AG09309 (cell line): ENCODE measurements around the gene ATF1.

ENCODE experiments used
- DNase-seq: peaks from one replicate; pipeline ENCODE4 v3.0.0-alpha.2; 2010; ENCODE audit warnings: low read depth
- H3K4me3 ChIP-seq: 2 replicates; pipeline ENCODE4 v1.5.1; 2011; ENCODE audit warnings: mild to moderate bottlenecking, low read depth, low read length, moderate library complexity; ENCODE audit not compliant: control insufficient read depth
- TF ChIP-seq, protein P1 (sequence below): IDR thresholded peaks from 2 replicates; pipeline ENCODE4 v1.5.1; 2011; ENCODE audit warnings: mild to moderate bottlenecking, low read depth, low read length, inconsistent platforms; ENCODE audit not compliant: insufficient read depth, control insufficient read depth; ENCODE audit errors: missing control alignments

The ATF1 gene

GRCh38 chr12:50778663-50779590 lies 15.0 kb downstream of the ATF1 start:
- H3K4me3 ChIP-seq = no peak overlapping the region
- TF ChIP-seq, protein P1, sequence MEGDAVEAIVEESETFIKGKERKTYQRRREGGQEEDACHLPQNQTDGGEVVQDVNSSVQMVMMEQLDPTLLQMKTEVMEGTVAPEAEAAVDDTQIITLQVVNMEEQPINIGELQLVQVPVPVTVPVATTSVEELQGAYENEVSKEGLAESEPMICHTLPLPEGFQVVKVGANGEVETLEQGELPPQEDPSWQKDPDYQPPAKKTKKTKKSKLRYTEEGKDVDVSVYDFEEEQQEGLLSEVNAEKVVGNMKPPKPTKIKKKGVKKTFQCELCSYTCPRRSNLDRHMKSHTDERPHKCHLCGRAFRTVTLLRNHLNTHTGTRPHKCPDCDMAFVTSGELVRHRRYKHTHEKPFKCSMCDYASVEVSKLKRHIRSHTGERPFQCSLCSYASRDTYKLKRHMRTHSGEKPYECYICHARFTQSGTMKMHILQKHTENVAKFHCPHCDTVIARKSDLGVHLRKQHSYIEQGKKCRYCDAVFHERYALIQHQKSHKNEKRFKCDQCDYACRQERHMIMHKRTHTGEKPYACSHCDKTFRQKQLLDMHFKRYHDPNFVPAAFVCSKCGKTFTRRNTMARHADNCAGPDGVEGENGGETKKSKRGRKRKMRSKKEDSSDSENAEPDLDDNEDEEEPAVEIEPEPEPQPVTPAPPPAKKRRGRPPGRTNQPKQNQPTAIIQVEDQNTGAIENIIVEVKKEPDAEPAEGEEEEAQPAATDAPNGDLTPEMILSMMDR = no peak
- DNase-seq = no peak

GRCh38 chr12:50780013-50780412 lies 16.1 kb downstream of the ATF1 start:
- no peak for DNase-seq
- TF ChIP-seq, protein P1 = no peak
- no peak overlapping the region for H3K4me3 ChIP-seq

DNA sequence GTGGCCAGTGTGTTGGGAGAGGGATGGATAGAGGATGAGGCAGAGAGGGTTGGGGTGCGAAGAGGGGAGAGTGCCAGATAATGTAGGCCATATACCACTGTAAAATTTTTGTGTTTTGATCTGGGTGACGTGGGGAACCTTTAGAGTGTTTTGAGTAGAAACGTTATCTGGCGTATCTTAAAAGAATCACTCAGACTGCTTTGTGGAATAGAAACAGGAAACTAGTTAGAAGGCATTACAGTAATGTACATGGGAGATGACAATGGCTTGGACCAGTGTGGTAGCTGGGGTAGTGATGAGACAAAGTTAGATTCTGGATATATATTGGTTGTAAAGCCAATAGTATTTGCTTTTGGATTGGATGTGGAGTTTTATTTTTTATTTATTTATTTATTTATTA lies 20.6 kb downstream of the ATF1 start:
- no peak for DNase-seq
- TF ChIP-seq, protein P1 = no peak
- H3K4me3 ChIP-seq = no peak overlapping the region

DNA sequence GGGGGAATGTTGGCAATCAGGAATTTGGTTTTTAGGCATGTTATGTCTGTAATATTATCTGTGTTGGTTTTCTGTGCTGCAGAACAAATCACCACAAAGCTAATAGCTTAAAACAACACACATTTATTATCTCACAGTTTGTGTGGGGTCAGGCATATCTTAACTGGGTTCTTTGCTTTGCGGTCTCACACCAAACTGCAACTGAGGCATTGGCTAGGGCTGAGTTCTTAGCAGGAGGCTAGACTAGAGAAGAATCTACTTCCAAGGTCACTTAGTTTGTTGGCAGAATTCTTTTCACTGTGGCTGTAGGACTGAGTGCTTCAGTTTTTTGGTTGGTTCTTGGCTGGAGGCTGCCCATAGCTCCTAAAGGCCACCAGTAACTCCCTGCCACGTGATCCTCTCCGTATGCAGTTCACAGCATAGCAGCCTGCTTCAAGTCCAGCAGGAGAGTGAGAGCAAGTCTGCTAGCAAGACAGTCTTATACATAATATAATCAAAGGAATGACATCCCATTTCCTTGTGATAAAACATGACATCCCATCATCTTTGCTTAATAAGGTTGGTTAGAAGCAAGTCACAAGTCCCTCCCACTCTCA lies 21.6 kb downstream of the ATF1 start:
- DNase-seq = no peak
- H3K4me3 ChIP-seq = no peak overlapping the region
- TF ChIP-seq, protein P1 = no peak

- H3K4me3 ChIP-seq = no peak overlapping the region
- DNase-seq = peak; percentile 92
- TF ChIP-seq, protein P1 = no peak
Measured at GRCh38 chr12:50786498-50787231, 22.8 kb downstream of the ATF1 start.

GRCh38 chr12:50787618-50788017 lies 23.7 kb downstream of the ATF1 start:
- TF ChIP-seq, protein P1 = no peak
- no peak for DNase-seq
- no peak overlapping the region for H3K4me3 ChIP-seq
